Activated CD8-positive, alpha-beta memory T cell treated with anti-CD3 and anti-CD28 coated beads, Interleukin-2, amount 50 U/mL, for 24 hours (primary cell): ENCODE data around the gene ANO8.
"Not testable (repeated sequence)": the region's sequence is repeated elsewhere in the genome, so short reads cannot be mapped to it uniquely, and the experiment has no call there.

ENCODE experiments used
- DNase-seq: peaks from one replicate; pipeline ENCODE4 v3.0.0-alpha.2; 2020; ENCODE audit errors: extremely low read depth

Gene ANO8

DNA sequence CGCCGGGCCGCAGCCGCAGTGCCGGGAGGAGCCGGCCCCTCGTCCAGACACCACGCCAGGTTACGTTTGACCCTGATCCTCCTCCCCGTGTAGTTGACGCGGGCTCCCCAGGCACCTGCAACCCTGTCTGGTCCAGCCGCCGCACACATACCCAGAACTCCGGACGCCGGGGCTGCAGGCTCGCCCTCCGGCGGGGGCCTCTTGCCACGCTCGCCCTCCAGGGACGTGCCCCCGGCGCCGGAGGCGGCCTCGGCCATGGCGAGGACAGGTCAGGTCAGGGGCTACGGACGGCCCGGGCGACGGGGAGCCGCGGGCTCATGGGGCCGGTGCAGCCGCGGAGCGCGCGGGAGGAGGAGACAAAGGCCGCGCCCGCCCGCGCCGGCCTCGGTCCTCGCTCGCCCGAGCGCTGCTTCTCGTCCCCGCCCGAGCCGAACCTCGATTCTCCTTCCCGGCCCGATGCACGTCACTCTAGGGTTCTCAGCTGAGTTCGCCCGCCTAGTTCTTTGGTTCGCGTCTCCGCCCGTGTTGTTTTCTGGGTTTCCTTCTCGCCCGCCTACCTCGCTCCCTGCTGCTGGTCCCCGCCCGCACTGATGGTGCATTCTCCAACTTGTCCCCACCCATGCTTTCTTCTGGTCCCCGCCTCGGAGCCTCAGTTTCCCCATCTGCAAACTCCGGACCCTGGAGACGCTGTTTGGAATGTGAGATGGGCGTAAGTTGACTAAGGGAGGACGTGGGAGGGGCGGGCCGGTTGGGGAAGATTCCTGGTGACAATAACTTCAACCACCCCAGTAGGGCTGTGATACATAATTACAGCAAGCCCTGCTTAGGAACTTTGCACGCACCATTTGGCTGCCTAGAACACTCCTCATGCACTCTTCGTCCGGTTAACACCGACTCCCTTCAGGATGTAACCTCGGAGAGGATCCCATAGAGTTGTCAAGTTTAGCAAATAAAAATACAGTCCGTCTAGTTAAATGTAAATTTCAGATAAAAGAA, at the start of gene ANO8:
TSS of gene ANO8 (minus strand) at position 442 of the 996 bp plus-strand sequence. CDS start at position 257, 185 bp downstream.
- peak; percentile 95 for DNase-seq

GRCh38 chr19:17380426-17381138, 45.9 kb upstream of the ANO8 start:
- no peak for DNase-seq

- DNase-seq = no peak
These were observed 44.6 kb upstream of the ANO8 start for GRCh38 chr19:17379221-17379631.

- DNase-seq = no peak
These were observed 43.6 kb upstream of the ANO8 start for GRCh38 chr19:17378271-17378670.

- no peak for DNase-seq
These were observed 42.4 kb upstream of the ANO8 start, which contains the start of gene PLVAP for GRCh38 chr19:17376935-17377600. PLVAP (minus strand) TSS chr19:17377342; CDS start chr19:17377288, 54 bp downstream.

DNA sequence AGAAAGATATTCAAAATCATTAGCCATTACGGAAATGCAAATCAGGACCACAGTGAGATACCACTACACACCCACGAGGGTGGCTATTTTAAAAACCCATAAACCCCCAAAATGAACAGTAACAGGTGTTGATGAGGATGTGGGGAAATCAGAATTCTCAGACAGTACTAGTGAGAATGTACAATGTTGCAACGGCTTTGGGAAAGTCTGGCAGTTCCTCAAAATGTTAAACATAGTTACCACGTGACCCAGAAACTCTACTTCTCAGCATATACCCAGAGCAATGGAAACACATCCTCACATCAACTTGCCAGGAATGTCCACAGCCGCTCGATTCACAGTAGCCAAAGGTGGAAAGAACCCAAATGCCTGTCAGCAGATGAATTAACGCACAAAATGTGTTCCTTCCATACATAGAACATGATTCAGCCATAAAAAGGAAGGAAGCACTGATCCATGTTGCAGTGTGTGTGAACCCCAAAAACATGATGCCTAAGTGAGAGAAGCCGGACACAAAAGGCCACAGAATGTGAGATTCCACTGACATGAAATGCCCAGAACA, 35.5 kb upstream of the ANO8 start:
- DNase-seq = no peak

GRCh38 chr19:17365361-17365760, 30.7 kb upstream of the ANO8 start:
- DNase-seq = no peak

GRCh38 chr19:17363852-17364605, 29.4 kb upstream of the ANO8 start:
- not testable (repeated sequence) for DNase-seq

DNA sequence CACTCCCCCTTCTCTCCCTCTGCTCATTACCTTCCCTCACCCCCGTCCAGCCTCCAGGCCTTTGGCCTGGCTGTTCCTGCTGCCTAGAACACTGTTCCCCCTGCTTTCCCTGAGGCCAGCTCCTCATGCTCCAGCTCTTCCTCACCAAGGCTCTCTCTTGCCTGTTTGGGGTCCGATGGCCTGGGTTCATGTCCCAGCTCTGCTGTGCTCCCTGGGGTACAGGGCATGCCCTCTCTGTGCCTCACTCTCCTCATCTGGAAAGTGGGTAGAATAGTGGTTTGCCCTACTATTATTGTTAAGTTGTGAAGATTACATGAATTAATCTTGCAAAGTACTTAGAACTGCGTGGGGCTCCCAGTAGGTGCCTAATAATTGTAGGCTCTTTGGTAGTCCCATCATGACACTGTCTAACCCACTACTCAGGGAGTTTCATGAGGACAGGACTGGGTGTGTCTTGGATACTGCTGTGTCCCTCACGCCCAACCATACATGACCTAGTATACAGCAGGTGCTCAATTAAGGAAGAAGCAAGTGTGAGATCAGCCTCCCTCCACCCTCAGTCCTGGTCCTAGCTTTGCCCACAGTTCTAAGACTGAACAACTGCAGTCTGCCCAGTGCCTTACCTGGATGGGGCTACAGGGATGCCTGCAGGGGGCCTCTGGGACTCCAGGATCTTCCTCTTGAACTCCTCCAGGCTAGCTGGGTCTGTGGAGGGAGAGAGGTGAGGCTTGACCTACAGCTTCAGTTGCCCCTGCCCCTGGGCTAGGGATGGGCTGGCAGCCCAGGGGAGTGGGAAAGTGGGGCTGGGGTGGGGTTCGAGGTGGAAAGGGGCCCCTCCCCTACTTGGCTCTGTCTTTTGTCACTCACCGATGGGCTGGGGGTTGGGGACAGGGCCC, 25.5 kb upstream of the ANO8 start:
- no peak for DNase-seq

GRCh38 chr19:17358395-17358794, 23.7 kb upstream of the ANO8 start:
- DNase-seq = no peak

- no peak for DNase-seq
These were observed 23.1 kb upstream of the ANO8 start for GRCh38 chr19:17357724-17358123.

GRCh38 chr19:17357078-17357666, 22.5 kb upstream of the ANO8 start:
- DNase-seq = no peak

GRCh38 chr19:17353386-17353785, 18.7 kb upstream of the ANO8 start:
- DNase-seq = no peak

DNA sequence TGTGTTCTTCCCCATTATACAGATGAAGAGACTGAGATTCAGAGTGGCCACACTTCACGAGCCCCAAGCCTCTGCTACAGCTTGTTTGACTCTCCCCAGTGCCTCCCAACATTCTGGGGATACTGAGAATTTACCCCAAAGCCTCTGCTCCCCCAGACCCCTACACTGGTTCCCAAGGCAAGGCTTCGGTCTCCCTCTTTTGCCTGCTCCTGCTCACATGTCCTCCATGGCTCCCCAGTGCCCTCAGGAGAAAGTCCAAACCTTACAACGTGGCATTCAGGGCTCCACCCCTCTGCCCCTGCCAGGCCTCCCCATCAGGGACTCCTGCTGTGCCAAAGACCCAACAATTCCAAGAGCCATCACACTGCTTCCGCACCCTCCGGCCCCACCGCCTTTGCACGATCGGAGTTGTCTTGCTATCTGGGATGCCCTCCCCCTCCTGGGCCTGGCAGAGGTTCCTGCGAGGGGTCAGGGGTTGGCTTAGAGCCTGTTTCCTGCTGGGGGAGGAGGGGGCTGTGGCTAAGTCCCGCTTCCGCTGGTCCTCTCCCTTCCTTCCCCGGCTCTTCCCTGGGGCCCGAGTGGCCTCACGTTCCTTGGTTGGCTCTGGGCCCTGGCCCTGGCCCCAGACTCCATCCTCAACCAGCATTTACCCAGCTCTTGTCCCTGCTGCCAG, 18.1 kb upstream of the ANO8 start:
- DNase-seq = no peak

- no peak for DNase-seq
These were observed 17.3 kb upstream of the ANO8 start for GRCh38 chr19:17351815-17352435.

DNA sequence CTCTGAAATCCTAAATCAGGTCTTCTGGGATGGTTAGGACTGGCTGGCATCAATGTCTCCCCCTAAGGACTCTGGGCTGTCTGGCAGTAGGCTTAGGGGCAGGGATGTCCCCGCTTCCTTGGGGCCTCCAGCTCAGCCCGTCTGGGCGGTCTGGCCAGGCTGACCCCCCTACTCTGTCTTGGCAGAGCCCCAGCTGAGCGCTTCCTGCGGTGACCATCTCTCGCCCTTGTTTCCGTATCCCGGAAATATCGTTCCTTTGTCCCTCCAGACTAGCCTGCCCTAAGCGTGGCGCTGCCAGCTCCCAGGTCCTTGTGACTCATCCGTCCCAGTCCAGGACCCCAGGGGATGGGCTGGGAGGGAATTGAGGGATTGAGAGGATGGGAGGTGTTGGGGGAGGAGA, 14.0 kb upstream of the ANO8 start:
- DNase-seq = no peak

- no peak for DNase-seq
These were observed 13.2 kb upstream of the ANO8 start for GRCh38 chr19:17347877-17348276.

DNA sequence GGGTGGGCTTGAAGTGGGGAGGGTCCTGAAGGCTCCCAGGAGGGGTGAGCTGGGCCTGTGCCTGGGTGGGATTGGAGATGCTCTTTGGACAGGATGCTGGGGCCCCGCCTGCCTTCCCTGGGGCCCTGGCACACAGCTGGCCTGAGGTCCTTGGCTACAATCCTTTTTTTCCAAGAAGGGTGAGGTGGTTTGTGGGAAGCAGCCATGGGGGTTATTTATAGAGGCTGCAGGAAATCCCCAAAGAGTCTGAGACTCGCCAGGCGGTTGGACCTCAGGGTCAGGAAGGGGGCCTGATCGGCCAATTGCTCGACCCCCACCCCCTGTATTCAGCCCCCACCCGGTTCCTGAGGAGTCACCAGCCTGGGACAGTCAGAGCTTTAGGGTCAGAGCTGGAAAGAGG, 12.7 kb upstream of the ANO8 start:
- no peak for DNase-seq
